B cell (primary cell): Measurements from ENCODE around the gene HS3ST3B1. TPM values are rescaled to one million over a fixed set of nuclear protein-coding genes. Genes with fewer than 3 reads are reported as not detected.

ENCODE experiments used
- ATAC-seq: fragments of 200-7000 bp; cut with Tn5 transposase; one replicate; pipeline ENCODE4 v1.10.0; 2021; ENCODE audit warnings: low read depth, mild to moderate bottlenecking, moderate number of reproducible peaks, moderate library complexity
- CTCF ChIA-PET: fragments of 350-600 bp; sonication (Branson Sonifier 250); formaldehyde crosslinking; loops from one replicate; lab custom pipeline; 2021; ENCODE audit warnings: antibody characterized with exemption, inconsistent platforms; lab: Charles Lee
- POLR2A ChIA-PET: fragments of 350-600 bp; sonication (Branson Sonifier 250); formaldehyde crosslinking; loops from one replicate; lab custom pipeline; 2021; ENCODE audit warnings: antibody characterized with exemption; lab: Charles Lee
- DNase-seq: peaks from one replicate; pipeline ENCODE4 v3.0.0; 2013
- H2AFZ ChIP-seq: 2 replicates; pipeline ENCODE4 v1.6.1; 2012; ENCODE audit warnings: mild to moderate bottlenecking, low read depth, low read length; ENCODE audit not compliant: insufficient read depth, poor library complexity, severe bottlenecking
- H3K27ac ChIP-seq, 2 donors: 1 replicate in 1 of 2; 2 replicates in 1 of 2; pipeline ENCODE4 v1.5.1; 2012 to 2013; ENCODE audit warnings: low read length in 2 of 2, mild to moderate bottlenecking in 2 of 2, moderate library complexity in 1 of 2
- H3K27me3 ChIP-seq, 4 experiments: fragments of 200-600 bp in 1 of 4; sonication (generic) in 1 of 4; replicated peaks in 1 of 4; 1 replicate in 2 of 4; 2 replicates in 2 of 4; pipeline versions ENCODE4 v1.6.1 to v1.7.0; 2013 to 2016; ENCODE audit warnings: low read length in 3 of 4, mild to moderate bottlenecking in 2 of 4, mixed read lengths in 1 of 4, moderate library complexity in 1 of 4; ENCODE audit not compliant: insufficient read depth in 4 of 4, control insufficient read depth in 3 of 4; ENCODE audit errors: control extremely low read depth in 1 of 4
- H3K36me3 ChIP-seq, 2 experiments: replicated peaks in 1 of 2; 1 replicate in 1 of 2; 2 replicates in 1 of 2; pipeline versions ENCODE4 v1.6.1 to v1.7.1; 2013; ENCODE audit warnings: low read length in 1 of 2; ENCODE audit not compliant: insufficient read depth in 2 of 2, control insufficient read depth in 1 of 2; ENCODE audit errors: control extremely low read depth in 1 of 2, extremely low read depth in 1 of 2
- H3K4me1 ChIP-seq, 2 donors: fragments of 200-600 bp in 1 of 2; sonication (generic) in 1 of 2; 1 replicate in 1 of 2; 2 replicates in 1 of 2; pipeline versions ENCODE4 v1.5.1 to v1.6.1; 2013 to 2017; ENCODE audit warnings: low read length in 2 of 2; ENCODE audit not compliant: control insufficient read depth in 2 of 2, insufficient read depth in 2 of 2
- H3K4me2 ChIP-seq: replicated peaks from 2 replicates; pipeline ENCODE3; 2012; ENCODE audit warnings: mild to moderate bottlenecking, low read depth, low read length; ENCODE audit not compliant: poor library complexity, severe bottlenecking
- H3K4me3 ChIP-seq, 5 experiments: fragments of 200-600 bp in 1 of 5; sonication (generic) in 1 of 5; 1 replicate in 3 of 5; 2 replicates in 2 of 5; pipeline versions ENCODE4 v1.5.1 to v1.7.0; 2011 to 2016; ENCODE audit warnings: low read length in 4 of 5, mild to moderate bottlenecking in 4 of 5, low read depth in 2 of 5, control low read depth in 1 of 5, moderate library complexity in 1 of 5; ENCODE audit not compliant: insufficient read depth in 1 of 5; ENCODE audit errors: control extremely low read depth in 1 of 5, extremely low read depth in 1 of 5
- H3K79me2 ChIP-seq: fragments of 200-600 bp; sonication (generic); one replicate; pipeline ENCODE4 v1.6.0; 2016; ENCODE audit warnings: low read length; ENCODE audit not compliant: control insufficient read depth, insufficient read depth
- H3K9ac ChIP-seq: fragments of 200-600 bp; sonication (generic); 2 replicates; pipeline ENCODE4 v1.6.1; 2017; ENCODE audit warnings: mild to moderate bottlenecking, low read length, moderate library complexity
- H3K9me3 ChIP-seq, 3 donors: one replicate each; pipeline versions ENCODE4 v1.6.1 to v1.7.1; 2013; ENCODE audit warnings: low read length in 2 of 3; ENCODE audit not compliant: control insufficient read depth in 2 of 3, insufficient read depth in 1 of 3; ENCODE audit errors: control extremely low read depth in 1 of 3
- H4K20me1 ChIP-seq: 2 replicates; pipeline ENCODE4 v1.6.0; 2012; ENCODE audit warnings: mild to moderate bottlenecking, low read length; ENCODE audit not compliant: insufficient read depth, control insufficient read depth, poor library complexity, severe bottlenecking
- H3K27ac Mint-ChIP-seq: one replicate; pipeline ENCODE4 v1.8.0; 2021; ENCODE audit warnings: mixed read lengths
- H3K27me3 Mint-ChIP-seq: one replicate; pipeline ENCODE4 v1.8.0; 2021; ENCODE audit warnings: mixed read lengths
- H3K4me1 Mint-ChIP-seq: one replicate; pipeline ENCODE4 v1.8.0; 2021; ENCODE audit warnings: mixed read lengths
- H3K4me3 Mint-ChIP-seq: one replicate; pipeline ENCODE4 v1.8.0; 2021; ENCODE audit warnings: mixed read lengths
- H3K9me3 Mint-ChIP-seq: one replicate; pipeline ENCODE4 v1.8.0; 2022; ENCODE audit warnings: mixed read lengths; ENCODE audit not compliant: insufficient read depth
- EZH2 ChIP-seq: IDR thresholded peaks from 2 replicates; pipeline ENCODE4 v1.6.1; 2012; ENCODE audit warnings: borderline replicate concordance, low read depth, mild to moderate bottlenecking, moderate library complexity, low read length; ENCODE audit not compliant: insufficient read depth, poor library complexity, severe bottlenecking
- WGBS: methylation state at CpG from one replicate; pipeline ENCODE4 v1.1.5; 2013; ENCODE audit warnings: missing lambda C conversion rate; ENCODE audit not compliant: insufficient coverage; 5-methylcytosine and 5-hydroxymethylcytosine counted together
- intact Hi-C: fragments of 100-400 bp; cut with micrococcal nuclease; formaldehyde crosslinking; loops from one replicate; pipeline ENCODE4 v1.10.0; 2022
- polyA plus RNA-seq: library from polyadenylated mRNA; depleted of rRNA; stranded (reverse); fragments of >200 nt; gene quantifications from 2 replicates; pipeline ENCODE4 v1.2.3, GENCODE V29; 2012
- total RNA-seq, 2 donors: library from RNA; stranded (reverse); fragments of 120-200 nt in 1 of 2; gene quantifications; 1 replicate in 1 of 2; 2 replicates in 1 of 2; pipeline versions ENCODE4 v1.2.3 to v1.2.4, GENCODE V29; 2013 to 2022
- TF ChIP-seq, protein P1 (sequence below): fragments of 200-600 bp; IDR thresholded peaks from one replicate; pipeline ENCODE4 v1.8.0; 2022; ENCODE audit warnings: antibody characterized with exemption, mild to moderate bottlenecking

The HS3ST3B1 gene
- total and polyA plus RNA-seq, 2 donors (not counting 1 experiment from before 2014, with no cell fraction given), result 0.75 to 8.4 TPM

DNA sequence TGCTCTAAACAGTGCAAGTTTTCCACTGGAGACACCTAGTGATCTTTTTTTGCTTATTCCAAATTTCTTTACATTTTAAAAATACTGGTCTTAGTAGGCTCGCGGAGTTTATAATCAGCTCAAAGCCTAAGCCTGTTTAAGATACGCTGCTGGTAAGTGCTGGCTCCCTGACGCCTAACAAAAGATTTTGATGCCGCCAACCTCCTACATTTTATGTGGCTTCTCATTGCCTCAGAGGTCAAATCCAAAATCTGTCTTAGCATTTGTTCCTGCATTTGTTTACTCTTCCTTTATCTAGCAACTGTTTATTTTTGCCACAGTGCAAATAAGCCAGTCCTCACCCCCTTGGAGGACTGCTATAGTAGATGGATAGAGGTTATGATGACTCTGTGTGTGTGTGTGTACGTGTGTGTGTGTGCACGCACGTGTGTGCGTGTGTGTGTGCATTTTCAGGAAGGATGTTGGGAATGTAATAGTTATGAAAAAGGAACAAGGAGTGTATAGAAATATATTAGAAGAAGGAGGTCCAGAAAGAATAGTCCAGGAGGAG, 24.8 kb downstream of the HS3ST3B1 start:
- ChIA-PET POLR2A (no interaction called here), CTCF (no interaction called here)
- 86% methylated on average over 9 of the region's 9 CpGs for WGBS
- Histone ChIP-seq H4K20me1 (no peaks in the 10 kb centered on the region), H3K79me2 (peaks cover 6% of the 10 kb centered on the region), H3K4me2 (no peak overlapping the region), H3K9me3 (no peaks in the 10 kb centered on the region), H3K27me3 (no peaks in the 10 kb centered on the region), H3K36me3 (no peaks in the 10 kb centered on the region), H3K9ac (no peak overlapping the region), H3K4me1 (no peaks in the 10 kb centered on the region), H3K4me3 (no peak overlapping the region), H3K27ac (no peak overlapping the region), H2AFZ (no peak overlapping the region)
- Mint-ChIP-seq H3K27ac (no peak overlapping the region), H3K4me3 (no peak overlapping the region), H3K27me3 (no peaks in the 10 kb centered on the region), H3K9me3 (no peaks in the 10 kb centered on the region), H3K4me1 (peaks cover 2% of the 10 kb centered on the region)
- no peak for TF ChIP-seq EZH2
- TF ChIP-seq, protein P1, sequence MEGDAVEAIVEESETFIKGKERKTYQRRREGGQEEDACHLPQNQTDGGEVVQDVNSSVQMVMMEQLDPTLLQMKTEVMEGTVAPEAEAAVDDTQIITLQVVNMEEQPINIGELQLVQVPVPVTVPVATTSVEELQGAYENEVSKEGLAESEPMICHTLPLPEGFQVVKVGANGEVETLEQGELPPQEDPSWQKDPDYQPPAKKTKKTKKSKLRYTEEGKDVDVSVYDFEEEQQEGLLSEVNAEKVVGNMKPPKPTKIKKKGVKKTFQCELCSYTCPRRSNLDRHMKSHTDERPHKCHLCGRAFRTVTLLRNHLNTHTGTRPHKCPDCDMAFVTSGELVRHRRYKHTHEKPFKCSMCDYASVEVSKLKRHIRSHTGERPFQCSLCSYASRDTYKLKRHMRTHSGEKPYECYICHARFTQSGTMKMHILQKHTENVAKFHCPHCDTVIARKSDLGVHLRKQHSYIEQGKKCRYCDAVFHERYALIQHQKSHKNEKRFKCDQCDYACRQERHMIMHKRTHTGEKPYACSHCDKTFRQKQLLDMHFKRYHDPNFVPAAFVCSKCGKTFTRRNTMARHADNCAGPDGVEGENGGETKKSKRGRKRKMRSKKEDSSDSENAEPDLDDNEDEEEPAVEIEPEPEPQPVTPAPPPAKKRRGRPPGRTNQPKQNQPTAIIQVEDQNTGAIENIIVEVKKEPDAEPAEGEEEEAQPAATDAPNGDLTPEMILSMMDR, result no peak
- intact Hi-C loops, result no loop called here
- DNase-seq, result no peak
- ATAC-seq, result no peak

DNA sequence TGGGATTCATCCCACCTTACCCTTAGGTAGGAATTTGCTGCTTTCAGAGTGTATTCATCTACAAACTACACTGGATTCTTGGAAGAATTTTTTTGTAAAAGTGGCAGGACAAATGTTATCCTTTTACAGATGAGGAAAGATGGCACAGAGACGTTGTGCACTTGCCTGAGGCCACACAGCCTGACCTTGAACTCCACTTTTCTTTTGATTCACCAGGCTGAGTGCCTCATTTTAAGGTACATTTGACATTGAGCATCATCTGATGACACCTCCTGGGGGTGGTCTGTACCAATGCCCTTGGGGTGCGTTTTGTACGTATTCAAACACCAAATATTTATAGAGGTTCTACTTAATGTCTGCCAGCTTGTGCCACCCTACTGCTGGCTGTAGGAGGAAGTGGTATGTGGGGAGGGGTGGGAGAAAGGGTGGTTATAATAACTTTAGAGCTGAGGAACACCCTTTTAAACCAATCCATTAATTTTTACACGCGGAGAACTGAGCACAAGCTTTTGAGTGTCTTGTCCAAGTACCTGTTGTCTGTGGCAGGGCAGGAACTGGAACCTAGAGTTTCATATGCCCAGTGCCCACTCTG, 29.1 kb downstream of the HS3ST3B1 start:
- intact Hi-C loops, result no loop called here
- no peak overlapping the region for H3K9ac ChIP-seq
- H3K27me3 ChIP-seq, result peaks cover 0 to 3% (median 0%) of the 10 kb centered on the region in 4 experiments
- no peaks in the 10 kb centered on the region for H3K36me3 ChIP-seq
- peaks cover 0 to 4% (median 0%) of the 10 kb centered on the region in 3 donors for H3K9me3 ChIP-seq
- no peak overlapping the region for H3K27ac ChIP-seq
- POLR2A ChIA-PET, result no interaction called here
- no peak overlapping the region for H3K4me3 Mint-ChIP-seq
- H3K27ac Mint-ChIP-seq, result no peak overlapping the region
- H2AFZ ChIP-seq, result no peak overlapping the region
- peaks cover 6% of the 10 kb centered on the region for H3K79me2 ChIP-seq
- CTCF ChIA-PET, result no interaction called here
- peaks cover 4% of the 10 kb centered on the region for H3K4me1 Mint-ChIP-seq
- ATAC-seq, result no peak
- no peak overlapping the region for H3K4me3 ChIP-seq
- DNase-seq, result no peak
- 63% methylated on average over 1 of the region's 5 CpGs for WGBS
- no peaks in the 10 kb centered on the region for H4K20me1 ChIP-seq
- H3K4me2 ChIP-seq, result no peak overlapping the region
- TF ChIP-seq EZH2, result no peak
- TF ChIP-seq, protein P1, result no peak
- H3K4me1 ChIP-seq, result no peaks in the 10 kb centered on the region
- no peaks in the 10 kb centered on the region for H3K27me3 Mint-ChIP-seq
- no peaks in the 10 kb centered on the region for H3K9me3 Mint-ChIP-seq
